Hepatocyte (in vitro differentiated cells): ENCODE measurements around the gene CA12. TPM values are rescaled to one million over a fixed set of nuclear protein-coding genes. Genes with fewer than 3 reads are reported as not detected.

Source experiments
- DNase-seq: peaks from one replicate; pipeline ENCODE4 v3.0.0-alpha.2; 2016; ENCODE audit warnings: low spot score
- H2AFZ ChIP-seq: fragments of 200-600 bp; sonication (generic); 2 replicates; pipeline ENCODE4 v1.6.0; 2016; ENCODE audit warnings: antibody characterized with exemption, mild to moderate bottlenecking
- H3K27ac ChIP-seq: fragments of 200-600 bp; sonication (generic); 2 replicates; pipeline ENCODE4 v1.5.1; 2016; ENCODE audit warnings: mild to moderate bottlenecking
- H3K27me3 ChIP-seq: fragments of 200-600 bp; sonication (generic); 2 replicates; pipeline ENCODE4 v1.6.1; 2016
- H3K36me3 ChIP-seq: fragments of 200-600 bp; sonication (generic); replicated peaks from 2 replicates; pipeline ENCODE4 v1.5.1; 2016; ENCODE audit warnings: low read depth; ENCODE audit not compliant: insufficient read depth
- H3K4me1 ChIP-seq: fragments of 200-600 bp; sonication (generic); 2 replicates; pipeline ENCODE4 v1.5.1; 2016; ENCODE audit warnings: mild to moderate bottlenecking, moderate library complexity; ENCODE audit not compliant: insufficient read depth
- H3K4me2 ChIP-seq: fragments of 200-600 bp; sonication (generic); 2 replicates; pipeline ENCODE4 v1.6.0; 2016
- H3K4me3 ChIP-seq: fragments of 200-600 bp; sonication (generic); 2 replicates; pipeline ENCODE4 v1.5.1; 2016; ENCODE audit warnings: mild to moderate bottlenecking
- H3K79me2 ChIP-seq: fragments of 200-600 bp; sonication (generic); 2 replicates; pipeline ENCODE4 v1.6.0; 2017; ENCODE audit warnings: mild to moderate bottlenecking
- H3K9me2 ChIP-seq: fragments of 200-600 bp; sonication (generic); replicated peaks from 2 replicates; pipeline ENCODE4 v1.6.0; 2017; ENCODE audit warnings: mild to moderate bottlenecking; ENCODE audit not compliant: insufficient read depth
- H3K9me3 ChIP-seq: fragments of 200-600 bp; sonication (generic); 2 replicates; pipeline ENCODE4 v1.5.1; 2016; ENCODE audit warnings: low read depth, mild to moderate bottlenecking
- H4K20me1 ChIP-seq: fragments of 200-600 bp; sonication (generic); 2 replicates; pipeline ENCODE4 v1.6.0; 2016; ENCODE audit warnings: mild to moderate bottlenecking; ENCODE audit not compliant: insufficient read depth, poor library complexity, severe bottlenecking
- CTCF ChIP-seq: fragments of 200-600 bp; sonication (generic); IDR thresholded peaks from 2 replicates; pipeline ENCODE4 v1.5.1; 2016; ENCODE audit warnings: antibody characterized with exemption, mild to moderate bottlenecking; ENCODE audit not compliant: poor library complexity
- EZH2 ChIP-seq: fragments of 200-600 bp; sonication (generic); IDR thresholded peaks from 2 replicates; pipeline ENCODE4 v1.6.1; 2016; ENCODE audit warnings: antibody characterized with exemption, mild to moderate bottlenecking, borderline replicate concordance
- EZH2phosphoT487 ChIP-seq: fragments of 200-600 bp; sonication (generic); IDR thresholded peaks from one replicate; pipeline ENCODE4 v1.6.1; 2018; ENCODE audit warnings: antibody characterized with exemption, mild to moderate bottlenecking, low read depth, moderate library complexity; ENCODE audit not compliant: unreplicated experiment, severe bottlenecking
- WGBS: methylation state at CpG from one replicate; pipeline ENCODE4 v1.1.6; 2016; ENCODE audit warnings: low lambda C conversion rate; ENCODE audit errors: missing lambda C conversion rate; 5-methylcytosine and 5-hydroxymethylcytosine counted together
- polyA plus RNA-seq: library from polyadenylated mRNA; unstranded; fragments of >200 nt; fragmentation: Nextera tagmentation; extraction: Ambion mirVana; gene quantifications from 2 replicates; pipeline ENCODE4 v1.2.1, GENCODE V29; 2016
- total RNA-seq: library from RNA; depleted of rRNA; stranded (reverse); fragments of >200 nt; gene quantifications from 2 replicates; pipeline ENCODE4 v1.2.3, GENCODE V29; 2014

Gene CA12
- total RNA-seq (9.5 and 13.8 TPM in 2 replicates), polyA plus RNA-seq (16.6 and 23.5 TPM in 2 replicates)

GRCh38 chr15:63381301-63382204 is at the start of gene CA12:
Gene CA12 (minus strand): TSS chr15:63381846. CDS start chr15:63381720, 126 bp downstream.
- Histone ChIP-seq H4K20me1 (no peaks in the 10 kb centered on the region), H3K79me2 (no peaks in the 10 kb centered on the region), H3K4me3 (peak within 1 kb of the TSS; percentile 40), H3K4me2 (peak within 1 kb of the TSS; percentile 87), H3K36me3 (no peaks in the 10 kb centered on the region), H3K27me3 (peaks cover 8% of the 10 kb centered on the region), H2AFZ (peak within 1 kb of the TSS; percentile 76), H3K9me2 (no peaks in the 10 kb centered on the region), H3K9me3 (no peaks in the 10 kb centered on the region), H3K27ac (peak within 1 kb of the TSS; percentile 37), H3K4me1 (peaks cover 14% of the 10 kb centered on the region)
- no peak for TF ChIP-seq EZH2phosphoT487
- no peak for TF ChIP-seq CTCF
- peak; percentile 68 for DNase-seq
- WGBS, result 6% methylated on average over 51 of the region's 58 CpGs

- Histone ChIP-seq H3K79me2 (no peaks in the 10 kb centered on the region), H3K9me3 (no peaks in the 10 kb centered on the region), H4K20me1 (no peaks in the 10 kb centered on the region), H3K27ac (no peak overlapping the region), H3K27me3 (no peaks in the 10 kb centered on the region), H3K4me3 (no peak overlapping the region), H2AFZ (no peak overlapping the region), H3K4me1 (no peaks in the 10 kb centered on the region), H3K9me2 (no peaks in the 10 kb centered on the region), H3K36me3 (no peaks in the 10 kb centered on the region), H3K4me2 (no peak overlapping the region)
- DNase-seq, result no peak
- TF ChIP-seq CTCF, result no peak
- TF ChIP-seq EZH2phosphoT487, result no peak
- TF ChIP-seq EZH2, result no peak
- 66% methylated on average over 6 of the region's 6 CpGs for WGBS
Measured at GRCh38 chr15:63430766-63431451, 49.3 kb upstream of the CA12 start.

- H3K4me2 ChIP-seq, result no peak overlapping the region
- TF ChIP-seq EZH2phosphoT487, result no peak
- no peak for TF ChIP-seq EZH2
- TF ChIP-seq CTCF, result no peak
- DNase-seq, result no peak
- no peak overlapping the region for H3K27ac ChIP-seq
- no peaks in the 10 kb centered on the region for H3K4me1 ChIP-seq
- H3K9me2 ChIP-seq, result no peaks in the 10 kb centered on the region
- H4K20me1 ChIP-seq, result no peaks in the 10 kb centered on the region
- no peaks in the 10 kb centered on the region for H3K79me2 ChIP-seq
- no peak overlapping the region for H2AFZ ChIP-seq
- no peaks in the 10 kb centered on the region for H3K9me3 ChIP-seq
- no peaks in the 10 kb centered on the region for H3K36me3 ChIP-seq
- H3K27me3 ChIP-seq, result no peaks in the 10 kb centered on the region
- H3K4me3 ChIP-seq, result no peak overlapping the region
- WGBS, result 73% methylated on average over 2 of the region's 2 CpGs
Measured at GRCh38 chr15:63426552-63426951, 44.9 kb upstream of the CA12 start.
